ENCODE data around the gene CA10. TPM values are rescaled to one million over a fixed set of nuclear protein-coding genes. Genes with fewer than 3 reads are reported as not detected.
A peak's percentile ranks its signal among the peaks of the same experiment; 100 is the strongest.

The CA10 gene
- total and polyA plus RNA-seq, 5 donors from 2014 or later: not detected

- Mint-ChIP-seq H3K4me3 (no peak overlapping the region), H3K27ac (no peak overlapping the region), H3K9me3 (peaks cover 0 to 2% (median 0%) of the 10 kb centered on the region in 7 donors), H3K36me3 (no peaks in the 10 kb centered on the region), H3K4me1 (no peaks in the 10 kb centered on the region), H3K27me3 (peaks cover 37% of the 10 kb centered on the region)
- no peaks in the 10 kb centered on the region for H3K36me3 ChIP-seq (ENCODE audit: control insufficient read depth, insufficient read depth, low read length)
- ATAC-seq (ENCODE audit: low read depth in 2 of 2) (no peak), DNase-seq (no peak)
- no peaks in the 10 kb centered on the region for H3K9me3 ChIP-seq (ENCODE audit: control insufficient read depth in 2 of 2, low read length in 2 of 2)
- no peaks in the 10 kb centered on the region for H3K4me1 ChIP-seq (ENCODE audit: control insufficient read depth, insufficient read depth, low read length, poor library complexity, severe bottlenecking)
- peaks cover 7% of the 10 kb centered on the region for H3K27me3 ChIP-seq (ENCODE audit: control insufficient read depth, insufficient read depth, low read length)
- H3K4me3 ChIP-seq (ENCODE audit: low read depth, low read length): no peak overlapping the region
- no peak overlapping the region for H3K27ac ChIP-seq (ENCODE audit: insufficient read depth, low read length, poor library complexity, severe bottlenecking)
Observed at GRCh38 chr17:51645056-51645455, 513.5 kb downstream of the CA10 start.

- H3K4me1 Mint-ChIP-seq: no peaks in the 10 kb centered on the region
Observed at GRCh38 chr17:51643702-51644490, 514.6 kb downstream of the CA10 start.

GRCh38 chr17:51642029-51642428 is 516.5 kb downstream of the CA10 start:
- H3K9me3 Mint-ChIP-seq: peaks cover 0 to 2% (median 0%) of the 10 kb centered on the region in 7 donors
- H3K4me3 ChIP-seq (ENCODE audit: low read depth, low read length): no peak overlapping the region
- H3K27me3 ChIP-seq (ENCODE audit: control insufficient read depth, insufficient read depth, low read length): peaks cover 6% of the 10 kb centered on the region
- H3K4me3 Mint-ChIP-seq: no peak overlapping the region
- H3K36me3 ChIP-seq (ENCODE audit: control insufficient read depth, insufficient read depth, low read length): no peaks in the 10 kb centered on the region
- ATAC-seq (ENCODE audit: low read depth in 2 of 2): no peak
- H3K4me1 ChIP-seq (ENCODE audit: control insufficient read depth, insufficient read depth, low read length, poor library complexity, severe bottlenecking): no peaks in the 10 kb centered on the region
- no peak overlapping the region for H3K27ac ChIP-seq (ENCODE audit: insufficient read depth, low read length, poor library complexity, severe bottlenecking)
- H3K9me3 ChIP-seq (ENCODE audit: control insufficient read depth in 2 of 2, low read length in 2 of 2): no peaks in the 10 kb centered on the region
- H3K4me1 Mint-ChIP-seq: no peaks in the 10 kb centered on the region
- H3K27me3 Mint-ChIP-seq: peaks cover 22% of the 10 kb centered on the region
- no peaks in the 10 kb centered on the region for H3K36me3 Mint-ChIP-seq
- DNase-seq: no peak
- H3K27ac Mint-ChIP-seq: no peak overlapping the region

More at GRCh38 chr17:51643702-51644490, 514.6 kb downstream of the CA10 start:
- Mint-ChIP-seq H3K27me3 (peaks cover 29% of the 10 kb centered on the region), H3K4me3 (no peak overlapping the region), H3K9me3 (peaks cover 0 to 2% (median 0%) of the 10 kb centered on the region in 7 donors), H3K27ac (no peak overlapping the region), H3K36me3 (no peaks in the 10 kb centered on the region)
- Histone ChIP-seq H3K4me3 (ENCODE audit: low read depth, low read length) (no peak overlapping the region), H3K36me3 (ENCODE audit: control insufficient read depth, insufficient read depth, low read length) (no peaks in the 10 kb centered on the region), H3K9me3 (ENCODE audit: control insufficient read depth in 2 of 2, low read length in 2 of 2) (no peaks in the 10 kb centered on the region), H3K27me3 (ENCODE audit: control insufficient read depth, insufficient read depth, low read length) (peaks cover 7% of the 10 kb centered on the region), H3K4me1 (ENCODE audit: control insufficient read depth, insufficient read depth, low read length, poor library complexity, severe bottlenecking) (no peaks in the 10 kb centered on the region), H3K27ac (ENCODE audit: insufficient read depth, low read length, poor library complexity, severe bottlenecking) (no peak overlapping the region)
- ATAC-seq (ENCODE audit: low read depth in 2 of 2) (no peak), DNase-seq (no peak)

- Histone ChIP-seq H3K4me1 (ENCODE audit: control insufficient read depth, insufficient read depth, low read length, poor library complexity, severe bottlenecking) (no peaks in the 10 kb centered on the region), H3K9me3 (ENCODE audit: control insufficient read depth in 2 of 2, low read length in 2 of 2) (no peaks in the 10 kb centered on the region), H3K27me3 (ENCODE audit: control insufficient read depth, insufficient read depth, low read length) (peaks cover 4% of the 10 kb centered on the region), H3K4me3 (ENCODE audit: low read depth, low read length) (no peak overlapping the region), H3K27ac (ENCODE audit: insufficient read depth, low read length, poor library complexity, severe bottlenecking) (no peak overlapping the region), H3K36me3 (ENCODE audit: control insufficient read depth, insufficient read depth, low read length) (no peaks in the 10 kb centered on the region)
- Mint-ChIP-seq H3K27ac (no peak overlapping the region), H3K27me3 (peaks cover 17% of the 10 kb centered on the region), H3K9me3 (peaks cover 0 to 2% (median 0%) of the 10 kb centered on the region in 7 donors), H3K36me3 (no peaks in the 10 kb centered on the region), H3K4me3 (no peak overlapping the region), H3K4me1 (no peaks in the 10 kb centered on the region)
- no peak for ATAC-seq (ENCODE audit: low read depth in 2 of 2)
- peak in 1 of 3 donors; percentile 30 for DNase-seq
Observed at GRCh38 chr17:51640108-51640622, 518.3 kb downstream of the CA10 start.

GRCh38 chr17:51638971-51639370 is 519.5 kb downstream of the CA10 start:
- no peak overlapping the region for H3K27ac ChIP-seq (ENCODE audit: insufficient read depth, low read length, poor library complexity, severe bottlenecking)
- H3K9me3 ChIP-seq (ENCODE audit: control insufficient read depth in 2 of 2, low read length in 2 of 2): no peaks in the 10 kb centered on the region
- Mint-ChIP-seq H3K27ac (no peak overlapping the region), H3K27me3 (peaks cover 9% of the 10 kb centered on the region), H3K4me3 (no peak overlapping the region), H3K9me3 (peaks cover 0 to 2% (median 0%) of the 10 kb centered on the region in 7 donors), H3K4me1 (no peaks in the 10 kb centered on the region), H3K36me3 (no peaks in the 10 kb centered on the region)
- DNase-seq (no peak), ATAC-seq (ENCODE audit: low read depth in 2 of 2) (no peak)
- H3K4me3 ChIP-seq (ENCODE audit: low read depth, low read length): no peak overlapping the region
- peaks cover 4% of the 10 kb centered on the region for H3K27me3 ChIP-seq (ENCODE audit: control insufficient read depth, insufficient read depth, low read length)
- no peaks in the 10 kb centered on the region for H3K36me3 ChIP-seq (ENCODE audit: control insufficient read depth, insufficient read depth, low read length)
- no peaks in the 10 kb centered on the region for H3K4me1 ChIP-seq (ENCODE audit: control insufficient read depth, insufficient read depth, low read length, poor library complexity, severe bottlenecking)

GRCh38 chr17:51636291-51636690 is 522.2 kb downstream of the CA10 start:
- no peaks in the 10 kb centered on the region for H3K36me3 Mint-ChIP-seq
- no peak overlapping the region for H3K27ac Mint-ChIP-seq
- peaks cover 8% of the 10 kb centered on the region for H3K27me3 ChIP-seq (ENCODE audit: control insufficient read depth, insufficient read depth, low read length)
- no peak overlapping the region for H3K4me3 ChIP-seq (ENCODE audit: low read depth, low read length)
- peaks cover 0 to 4% (median 0%) of the 10 kb centered on the region in 7 donors for H3K9me3 Mint-ChIP-seq
- no peak overlapping the region for H3K4me3 Mint-ChIP-seq
- H3K27me3 Mint-ChIP-seq: peaks cover 9% of the 10 kb centered on the region
- no peaks in the 10 kb centered on the region for H3K4me1 ChIP-seq (ENCODE audit: control insufficient read depth, insufficient read depth, low read length, poor library complexity, severe bottlenecking)
- no peak for DNase-seq
- H3K9me3 ChIP-seq (ENCODE audit: control insufficient read depth in 2 of 2, low read length in 2 of 2): no peaks in the 10 kb centered on the region
- H3K4me1 Mint-ChIP-seq: no peaks in the 10 kb centered on the region
- H3K27ac ChIP-seq (ENCODE audit: insufficient read depth, low read length, poor library complexity, severe bottlenecking): no peak overlapping the region
- no peak for ATAC-seq (ENCODE audit: low read depth in 2 of 2)
- no peaks in the 10 kb centered on the region for H3K36me3 ChIP-seq (ENCODE audit: control insufficient read depth, insufficient read depth, low read length)

- ATAC-seq (ENCODE audit: low read depth in 2 of 2) (no peak), DNase-seq (no peak)
- Histone ChIP-seq H3K9me3 (ENCODE audit: control insufficient read depth in 2 of 2, low read length in 2 of 2) (no peaks in the 10 kb centered on the region), H3K27ac (ENCODE audit: insufficient read depth, low read length, poor library complexity, severe bottlenecking) (no peak overlapping the region), H3K27me3 (ENCODE audit: control insufficient read depth, insufficient read depth, low read length) (peaks cover 5% of the 10 kb centered on the region), H3K4me3 (ENCODE audit: low read depth, low read length) (no peak overlapping the region), H3K36me3 (ENCODE audit: control insufficient read depth, insufficient read depth, low read length) (no peaks in the 10 kb centered on the region), H3K4me1 (ENCODE audit: control insufficient read depth, insufficient read depth, low read length, poor library complexity, severe bottlenecking) (no peaks in the 10 kb centered on the region)
- Mint-ChIP-seq H3K36me3 (no peaks in the 10 kb centered on the region), H3K4me1 (peaks cover 0 to 2% (median 0%) of the 10 kb centered on the region in 4 donors), H3K27ac (no peak overlapping the region), H3K9me3 (peaks cover 0 to 5% (median 2%) of the 10 kb centered on the region in 7 donors), H3K27me3 (peaks cover 4% of the 10 kb centered on the region), H3K4me3 (no peak overlapping the region)
Observed at GRCh38 chr17:51630101-51630671, 528.3 kb downstream of the CA10 start.
